Breast epithelium (tissue), 4 donors: Measurements from ENCODE around the gene SLC35A2. TPM values are rescaled to one million over a fixed set of nuclear protein-coding genes. Genes with fewer than 3 reads are reported as not detected.

Experiments used
- DNase-seq, 2 donors: peaks; one replicate each; pipeline ENCODE4 v3.0.0-alpha.2; 2019; ENCODE audit warnings: low spot score in 2 of 2
- H3K27ac ChIP-seq, 2 donors: fragments of 200-600 bp; sonication (generic) in 1 of 2; one replicate each; pipeline ENCODE4 v1.5.1; 2016 to 2019; ENCODE audit warnings: mild to moderate bottlenecking in 1 of 2
- H3K27me3 ChIP-seq, 2 donors: fragments of 200-600 bp; sonication (generic) in 1 of 2; one replicate each; pipeline versions ENCODE4 v1.5.1 to v1.6.0; 2017 to 2019; ENCODE audit warnings: control low read depth in 1 of 2, mild to moderate bottlenecking in 1 of 2
- H3K36me3 ChIP-seq: fragments of 200-600 bp; one replicate; pipeline ENCODE4 v1.5.1; 2019
- H3K4me1 ChIP-seq, 2 donors: fragments of 200-600 bp; sonication (generic); one replicate each; pipeline ENCODE4 v1.5.1; 2016 to 2019; ENCODE audit warnings: control low read depth in 1 of 2
- H3K4me3 ChIP-seq, 3 donors: fragments of 200-600 bp; sonication (generic); 1 replicate in 2 of 3; 2 replicates in 1 of 3; pipeline ENCODE4 v1.5.1; 2016 to 2019; ENCODE audit warnings: mild to moderate bottlenecking in 3 of 3, moderate library complexity in 2 of 3
- H3K9me3 ChIP-seq, 2 donors: fragments of 200-600 bp; sonication (generic) in 1 of 2; one replicate each; pipeline ENCODE4 v1.5.1; 2016 to 2019; ENCODE audit warnings: control low read depth in 1 of 2
- CTCF ChIP-seq, 3 donors: fragments of 450-650 bp; IDR thresholded peaks; one replicate each; pipeline ENCODE4 v1.5.1; 2016 to 2017; ENCODE audit warnings: antibody characterized with exemption in 3 of 3, mild to moderate bottlenecking in 3 of 3, moderate library complexity in 3 of 3
- POLR2A ChIP-seq: fragments of 450-650 bp; IDR thresholded peaks from one replicate; pipeline ENCODE4 v1.6.1; 2016; ENCODE audit warnings: antibody characterized with exemption, mild to moderate bottlenecking, moderate library complexity
- POLR2AphosphoS5 ChIP-seq, 3 donors: sonication (generic); formaldehyde crosslinking; IDR thresholded peaks; one replicate each; pipeline ENCODE4 v1.6.1; 2017; ENCODE audit warnings: antibody characterized with exemption in 3 of 3
- intact Hi-C: fragments of 100-400 bp; cut with DNase I; formaldehyde crosslinking; loops from one replicate; pipeline ENCODE4 v1.15.1; 2023; ENCODE audit warnings: low total_unique reads
- total RNA-seq, 3 donors: library from RNA; depleted of rRNA; stranded (reverse); fragments of >200 nt; gene quantifications; one replicate each; pipeline ENCODE4 v1.1.0, GENCODE V29; 2016

SLC35A2 gene
- total RNA-seq, 3 donors from 2014 or later = 10.9 to 17.3 (median 16.1) TPM

- H3K4me1 ChIP-seq = no peaks in the 10 kb centered on the region
- peaks cover 0 to 26% of the 10 kb centered on the region in 2 donors for H3K27me3 ChIP-seq
- H3K9me3 ChIP-seq = no peaks in the 10 kb centered on the region
- intact Hi-C loops = no loop called here
- no peak overlapping the region for H3K4me3 ChIP-seq
- no peak overlapping the region for H3K27ac ChIP-seq
- TF ChIP-seq CTCF (IDR thresholded peaks at IDR 0.05) = no peak
- TF ChIP-seq POLR2A = no peak
- TF ChIP-seq POLR2AphosphoS5 (IDR thresholded peaks at IDR 0.05) = no peak
- no peak for DNase-seq
- H3K36me3 ChIP-seq = no peaks in the 10 kb centered on the region
Measured at GRCh38 chrX:48927123-48927522, 15.7 kb upstream of the SLC35A2 start.

- no peak for TF ChIP-seq POLR2A
- TF ChIP-seq CTCF (IDR thresholded peaks at IDR 0.05) = no peak
- no peak for TF ChIP-seq POLR2AphosphoS5 (IDR thresholded peaks at IDR 0.05)
- no peaks in the 10 kb centered on the region for H3K4me1 ChIP-seq
- no peaks in the 10 kb centered on the region for H3K9me3 ChIP-seq
- no peak for DNase-seq
- H3K36me3 ChIP-seq = no peaks in the 10 kb centered on the region
- H3K27ac ChIP-seq = no peak overlapping the region
- no peak overlapping the region for H3K4me3 ChIP-seq
- H3K27me3 ChIP-seq = peaks cover 0 to 40% of the 10 kb centered on the region in 2 donors
- intact Hi-C loops = no loop called here
Measured at GRCh38 chrX:48924270-48924669, 12.8 kb upstream of the SLC35A2 start.

- no peak overlapping the region for H3K27ac ChIP-seq
- no peak for DNase-seq
- no peak overlapping the region for H3K4me3 ChIP-seq
- H3K4me1 ChIP-seq = no peaks in the 10 kb centered on the region
- H3K27me3 ChIP-seq = peaks cover 0 to 41% of the 10 kb centered on the region in 2 donors
- H3K36me3 ChIP-seq = no peaks in the 10 kb centered on the region
- no peak for TF ChIP-seq POLR2AphosphoS5 (IDR thresholded peaks at IDR 0.05)
- TF ChIP-seq CTCF (IDR thresholded peaks at IDR 0.05) = no peak
- TF ChIP-seq POLR2A = no peak
- intact Hi-C loops = no loop called here
- no peaks in the 10 kb centered on the region for H3K9me3 ChIP-seq
Measured at GRCh38 chrX:48923771-48924170, 12.3 kb upstream of the SLC35A2 start.

GRCh38 chrX:48920718-48921104 lies 9.3 kb upstream of the SLC35A2 start:
- no peak overlapping the region for H3K4me3 ChIP-seq
- no peak for TF ChIP-seq POLR2A
- H3K36me3 ChIP-seq = no peaks in the 10 kb centered on the region
- peaks cover 0 to 40% of the 10 kb centered on the region in 2 donors for H3K27me3 ChIP-seq
- no peak for DNase-seq
- H3K9me3 ChIP-seq = no peaks in the 10 kb centered on the region
- H3K27ac ChIP-seq = no peak overlapping the region
- H3K4me1 ChIP-seq = no peaks in the 10 kb centered on the region
- intact Hi-C loops = no loop called here

GRCh38 chrX:48919947-48920717 lies 8.7 kb upstream of the SLC35A2 start:
- H3K36me3 ChIP-seq = no peaks in the 10 kb centered on the region
- no peak for DNase-seq
- H3K4me3 ChIP-seq = peak overlapping the region in 1 of 3 donors; percentile 78
- peaks cover 0 to 40% of the 10 kb centered on the region in 2 donors for H3K27me3 ChIP-seq
- intact Hi-C loops = no loop called here
- TF ChIP-seq CTCF (IDR thresholded peaks at IDR 0.05) (no peak), POLR2A (no peak), POLR2AphosphoS5 (IDR thresholded peaks at IDR 0.05) (no peak)
- H3K4me1 ChIP-seq = no peaks in the 10 kb centered on the region
- peak overlapping the region; percentile 74 to 89 for H3K27ac ChIP-seq
- H3K9me3 ChIP-seq = no peaks in the 10 kb centered on the region
